ENCODE results near the gene SEMA5B.

DNA sequence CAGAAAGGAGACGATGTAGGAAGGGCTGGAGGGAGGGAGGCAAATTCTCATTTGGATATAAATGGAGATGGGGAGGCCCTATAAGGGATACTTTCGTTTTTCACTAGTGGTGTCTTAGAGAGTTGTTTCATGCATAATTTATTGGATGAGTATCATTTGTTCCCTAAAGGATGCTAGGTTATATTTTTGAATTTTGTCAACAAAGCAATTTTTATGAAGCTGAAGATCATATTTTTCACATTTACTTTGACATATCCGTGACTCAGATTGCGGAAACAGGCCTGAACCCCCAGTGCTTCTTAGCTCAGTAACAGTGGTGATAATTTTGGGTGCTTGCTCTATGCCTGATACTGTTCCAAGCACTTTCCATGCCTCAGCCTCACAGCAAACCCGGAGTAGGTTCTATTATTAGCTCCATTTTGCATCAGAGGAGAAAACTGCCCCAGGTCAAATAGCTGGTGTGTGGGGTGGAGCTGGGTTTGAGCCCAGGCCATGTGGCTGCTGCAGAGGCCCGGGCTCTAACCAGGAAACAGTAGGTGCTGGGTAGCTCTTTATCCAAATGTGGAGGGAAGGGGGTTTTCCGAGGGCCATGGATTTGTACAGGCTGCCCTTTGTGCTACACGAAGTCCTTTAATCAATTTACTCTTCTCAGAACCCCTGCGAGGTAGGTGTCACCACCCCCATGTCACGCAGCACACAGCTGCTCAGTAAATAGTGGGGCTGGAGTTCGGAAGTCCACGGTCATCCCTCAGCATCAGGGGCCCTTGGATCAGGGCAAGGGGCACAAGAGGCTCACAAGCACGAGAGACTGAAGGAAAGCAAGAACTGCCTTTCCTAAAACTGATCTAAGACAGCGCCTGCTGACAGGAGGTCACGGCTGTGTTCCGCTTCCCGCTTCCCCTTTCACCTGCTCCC lies 133.6 kb downstream of the SEMA5B start:
- TF ChIP-seq, protein P1, sequence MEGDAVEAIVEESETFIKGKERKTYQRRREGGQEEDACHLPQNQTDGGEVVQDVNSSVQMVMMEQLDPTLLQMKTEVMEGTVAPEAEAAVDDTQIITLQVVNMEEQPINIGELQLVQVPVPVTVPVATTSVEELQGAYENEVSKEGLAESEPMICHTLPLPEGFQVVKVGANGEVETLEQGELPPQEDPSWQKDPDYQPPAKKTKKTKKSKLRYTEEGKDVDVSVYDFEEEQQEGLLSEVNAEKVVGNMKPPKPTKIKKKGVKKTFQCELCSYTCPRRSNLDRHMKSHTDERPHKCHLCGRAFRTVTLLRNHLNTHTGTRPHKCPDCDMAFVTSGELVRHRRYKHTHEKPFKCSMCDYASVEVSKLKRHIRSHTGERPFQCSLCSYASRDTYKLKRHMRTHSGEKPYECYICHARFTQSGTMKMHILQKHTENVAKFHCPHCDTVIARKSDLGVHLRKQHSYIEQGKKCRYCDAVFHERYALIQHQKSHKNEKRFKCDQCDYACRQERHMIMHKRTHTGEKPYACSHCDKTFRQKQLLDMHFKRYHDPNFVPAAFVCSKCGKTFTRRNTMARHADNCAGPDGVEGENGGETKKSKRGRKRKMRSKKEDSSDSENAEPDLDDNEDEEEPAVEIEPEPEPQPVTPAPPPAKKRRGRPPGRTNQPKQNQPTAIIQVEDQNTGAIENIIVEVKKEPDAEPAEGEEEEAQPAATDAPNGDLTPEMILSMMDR (IDR thresholded peaks at IDR 0.05) = no peak
- no peak for TF ChIP-seq ZFX (IDR thresholded peaks at IDR 0.05; ENCODE audit: borderline replicate concordance)
